Mesendoderm (in vitro differentiated cells): Measurements from ENCODE around the gene ANXA4.

Experiments
- DNase-seq: peaks from one replicate; pipeline ENCODE4 v3.0.0; 2013
- H2AK5ac ChIP-seq: 2 replicates; pipeline ENCODE4 v1.6.1; 2013; ENCODE audit warnings: low read length, inconsistent platforms
- H2BK120ac ChIP-seq: 2 replicates; pipeline ENCODE4 v1.6.1; 2013; ENCODE audit warnings: low read depth, mild to moderate bottlenecking, low read length, moderate library complexity, mixed read lengths
- H2BK15ac ChIP-seq: replicated peaks from 2 replicates; pipeline ENCODE4 v1.6.1; 2013; ENCODE audit warnings: low read depth, mild to moderate bottlenecking, moderate library complexity
- H2BK5ac ChIP-seq: 2 replicates; pipeline ENCODE4 v1.6.1; 2013; ENCODE audit warnings: low read length, inconsistent platforms
- H3K18ac ChIP-seq: 2 replicates; pipeline ENCODE4 v1.6.1; 2013; ENCODE audit warnings: mild to moderate bottlenecking, low read length, mixed read lengths
- H3K23ac ChIP-seq: one replicate; pipeline ENCODE4 v1.6.1; 2013; ENCODE audit warnings: low read length
- H3K27ac ChIP-seq: 2 replicates; pipeline ENCODE4 v1.5.1; 2013; ENCODE audit warnings: low read depth, mild to moderate bottlenecking, inconsistent platforms, low read length, moderate library complexity
- H3K27me3 ChIP-seq: 2 replicates; pipeline ENCODE4 v1.6.1; 2013; ENCODE audit warnings: low read length, control low read depth, mild to moderate bottlenecking, inconsistent platforms; ENCODE audit not compliant: insufficient read depth, poor library complexity
- H3K36me3 ChIP-seq: 2 replicates; pipeline ENCODE4 v1.6.1; 2013; ENCODE audit warnings: low read length, inconsistent platforms; ENCODE audit not compliant: control insufficient read depth, insufficient read depth
- H3K4ac ChIP-seq: one replicate; pipeline ENCODE4 v1.6.1; 2013; ENCODE audit warnings: low read depth, mild to moderate bottlenecking, low read length, moderate library complexity
- H3K4me1 ChIP-seq: 2 replicates; pipeline ENCODE4 v1.6.1; 2013; ENCODE audit warnings: low read depth, low read length, inconsistent platforms; ENCODE audit not compliant: control insufficient read depth
- H3K4me2 ChIP-seq: 2 replicates; pipeline ENCODE4 v1.6.1; 2013; ENCODE audit warnings: low read length
- H3K4me3 ChIP-seq: 2 replicates; pipeline ENCODE4 v1.5.1; 2013; ENCODE audit warnings: mild to moderate bottlenecking, low read length
- H3K56ac ChIP-seq: one replicate; pipeline ENCODE4 v1.6.1; 2013; ENCODE audit warnings: low read length
- H3K79me1 ChIP-seq: 2 replicates; pipeline ENCODE4 v1.6.1; 2013; ENCODE audit warnings: low read length, inconsistent platforms
- H3K79me2 ChIP-seq: 2 replicates; pipeline ENCODE4 v1.6.1; 2013; ENCODE audit warnings: mild to moderate bottlenecking, low read length; ENCODE audit not compliant: control insufficient read depth, insufficient read depth
- H3K9ac ChIP-seq: 2 replicates; pipeline ENCODE4 v1.6.1; 2013; ENCODE audit warnings: low read length, inconsistent platforms
- H4K5ac ChIP-seq: one replicate; pipeline ENCODE4 v1.6.1; 2013; ENCODE audit warnings: low read length
- H4K8ac ChIP-seq: one replicate; pipeline ENCODE4 v1.6.1; 2013; ENCODE audit warnings: low read depth, mild to moderate bottlenecking, control low read depth, low read length, moderate library complexity
- WGBS: extraction: QIAGEN DNeasy Blood & Tissue Kit; methylation state at CpG from one replicate; pipeline ENCODE4 v1.1.7; 2013; ENCODE audit warnings: low lambda C conversion rate, missing lambda C conversion rate; ENCODE audit not compliant: insufficient coverage; ENCODE audit errors: extremely low coverage; 5-methylcytosine and 5-hydroxymethylcytosine counted together

Gene ANXA4

GRCh38 chr2:69789175-69789721 is 47.3 kb downstream of the ANXA4 start:
- no peak overlapping the region for H3K56ac ChIP-seq
- no peaks in the 10 kb centered on the region for H3K36me3 ChIP-seq
- no peak overlapping the region for H4K5ac ChIP-seq
- H3K79me2 ChIP-seq: no peaks in the 10 kb centered on the region
- peak overlapping the region; percentile 7 for H3K27ac ChIP-seq
- no peak overlapping the region for H2BK5ac ChIP-seq
- peaks cover 3% of the 10 kb centered on the region for H3K4me1 ChIP-seq
- H2BK120ac ChIP-seq: no peak overlapping the region
- H3K27me3 ChIP-seq: no peaks in the 10 kb centered on the region
- no CpG with 5 or more reads among the region's 7 CpGs for WGBS
- H3K18ac ChIP-seq: no peak overlapping the region
- H2BK15ac ChIP-seq: no peak overlapping the region
- no peak overlapping the region for H4K8ac ChIP-seq
- H3K79me1 ChIP-seq: no peaks in the 10 kb centered on the region
- H3K23ac ChIP-seq: no peak overlapping the region
- no peak overlapping the region for H3K9ac ChIP-seq
- no peak overlapping the region for H3K4me2 ChIP-seq
- peak; percentile 98 for DNase-seq
- H2AK5ac ChIP-seq: no peak overlapping the region
- no peak overlapping the region for H3K4me3 ChIP-seq
- no peak overlapping the region for H3K4ac ChIP-seq

GRCh38 chr2:69789772-69790600 is 48.1 kb downstream of the ANXA4 start:
- no peak overlapping the region for H2BK5ac ChIP-seq
- H3K4ac ChIP-seq: no peak overlapping the region
- no peak overlapping the region for H2BK120ac ChIP-seq
- H3K79me1 ChIP-seq: no peaks in the 10 kb centered on the region
- no peak overlapping the region for H4K5ac ChIP-seq
- H4K8ac ChIP-seq: no peak overlapping the region
- no peak overlapping the region for H3K56ac ChIP-seq
- no peaks in the 10 kb centered on the region for H3K27me3 ChIP-seq
- H3K23ac ChIP-seq: no peak overlapping the region
- no peak overlapping the region for H3K18ac ChIP-seq
- H3K79me2 ChIP-seq: no peaks in the 10 kb centered on the region
- H2BK15ac ChIP-seq: no peak overlapping the region
- DNase-seq: peak; percentile 53
- H3K9ac ChIP-seq: no peak overlapping the region
- H3K4me2 ChIP-seq: no peak overlapping the region
- H3K36me3 ChIP-seq: no peaks in the 10 kb centered on the region
- H3K4me3 ChIP-seq: no peak overlapping the region
- H3K27ac ChIP-seq: peak overlapping the region; percentile 7
- H2AK5ac ChIP-seq: no peak overlapping the region
- peaks cover 3% of the 10 kb centered on the region for H3K4me1 ChIP-seq
- WGBS: no CpG with 5 or more reads among the region's 7 CpGs

GRCh38 chr2:69790601-69790959 is 48.6 kb downstream of the ANXA4 start:
- no peak overlapping the region for H3K4me3 ChIP-seq
- no peak for DNase-seq
- H3K4me2 ChIP-seq: no peak overlapping the region
- H3K23ac ChIP-seq: no peak overlapping the region
- no peaks in the 10 kb centered on the region for H3K27me3 ChIP-seq
- no peak overlapping the region for H3K27ac ChIP-seq
- no peak overlapping the region for H3K9ac ChIP-seq
- H3K36me3 ChIP-seq: no peaks in the 10 kb centered on the region
- no peak overlapping the region for H2AK5ac ChIP-seq
- no peak overlapping the region for H2BK5ac ChIP-seq
- no peaks in the 10 kb centered on the region for H3K79me2 ChIP-seq
- no peak overlapping the region for H3K18ac ChIP-seq
- WGBS: no CpG with 5 or more reads among the region's 1 CpG
- H3K56ac ChIP-seq: no peak overlapping the region
- H3K79me1 ChIP-seq: no peaks in the 10 kb centered on the region
- no peak overlapping the region for H2BK15ac ChIP-seq
- no peak overlapping the region for H3K4ac ChIP-seq
- H3K4me1 ChIP-seq: peaks cover 3% of the 10 kb centered on the region
- no peak overlapping the region for H2BK120ac ChIP-seq
- H4K8ac ChIP-seq: no peak overlapping the region
- no peak overlapping the region for H4K5ac ChIP-seq

- Histone ChIP-seq H3K27me3 (no peaks in the 10 kb centered on the region), H4K8ac (no peak overlapping the region), H3K27ac (no peak overlapping the region), H3K4me2 (no peak overlapping the region), H2BK120ac (no peak overlapping the region), H3K79me1 (no peaks in the 10 kb centered on the region), H3K4me1 (peaks cover 3% of the 10 kb centered on the region), H2AK5ac (no peak overlapping the region), H2BK5ac (no peak overlapping the region), H3K4me3 (no peak overlapping the region), H3K23ac (no peak overlapping the region), H3K9ac (no peak overlapping the region), H3K56ac (no peak overlapping the region), H3K4ac (no peak overlapping the region), H2BK15ac (no peak overlapping the region), H3K79me2 (no peaks in the 10 kb centered on the region), H3K36me3 (no peaks in the 10 kb centered on the region), H4K5ac (no peak overlapping the region), H3K18ac (no peak overlapping the region)
- DNase-seq: no peak
Measured at GRCh38 chr2:69791045-69791444, 49.1 kb downstream of the ANXA4 start.

GRCh38 chr2:69796174-69796573 is 54.2 kb downstream of the ANXA4 start:
- Histone ChIP-seq H3K27ac (no peak overlapping the region), H3K18ac (no peak overlapping the region), H3K27me3 (no peaks in the 10 kb centered on the region), H2BK15ac (no peak overlapping the region), H3K36me3 (no peaks in the 10 kb centered on the region), H2AK5ac (no peak overlapping the region), H3K9ac (no peak overlapping the region), H3K23ac (no peak overlapping the region), H3K4me1 (peaks cover 24% of the 10 kb centered on the region), H2BK5ac (no peak overlapping the region), H4K5ac (no peak overlapping the region), H3K79me1 (no peaks in the 10 kb centered on the region), H4K8ac (no peak overlapping the region), H3K4ac (no peak overlapping the region), H2BK120ac (no peak overlapping the region), H3K4me2 (no peak overlapping the region), H3K56ac (no peak overlapping the region), H3K79me2 (no peaks in the 10 kb centered on the region), H3K4me3 (no peak overlapping the region)
- no peak for DNase-seq
- WGBS: no CpG with 5 or more reads among the region's 1 CpG

- Histone ChIP-seq H3K4me1 (peaks cover 25% of the 10 kb centered on the region), H3K4me2 (no peak overlapping the region), H3K4me3 (no peak overlapping the region), H3K23ac (no peak overlapping the region), H3K27me3 (no peaks in the 10 kb centered on the region), H4K5ac (no peak overlapping the region), H2BK5ac (no peak overlapping the region), H2BK120ac (no peak overlapping the region), H2AK5ac (peak overlapping the region; percentile 41), H3K18ac (no peak overlapping the region), H3K4ac (no peak overlapping the region), H4K8ac (no peak overlapping the region), H3K56ac (peak overlapping the region; percentile 68), H3K36me3 (no peaks in the 10 kb centered on the region), H3K9ac (no peak overlapping the region), H3K79me2 (no peaks in the 10 kb centered on the region), H2BK15ac (no peak overlapping the region), H3K27ac (no peak overlapping the region), H3K79me1 (no peaks in the 10 kb centered on the region)
- no peak for DNase-seq
- WGBS: no CpG with 5 or more reads among the region's 4 CpGs
Measured at GRCh38 chr2:69797235-69797634, 55.3 kb downstream of the ANXA4 start.
